COLO829 (cell line): Measurements from ENCODE around the gene ZC3H8.
"Not testable (repeated sequence)": the region's sequence is repeated elsewhere in the genome, so short reads cannot be mapped to it uniquely, and the experiment has no call there.

ENCODE experiments used
- DNase-seq: peaks from one replicate; pipeline ENCODE4 v3.0.0; 2012; ENCODE audit warnings: low spot score

Gene ZC3H8

DNA sequence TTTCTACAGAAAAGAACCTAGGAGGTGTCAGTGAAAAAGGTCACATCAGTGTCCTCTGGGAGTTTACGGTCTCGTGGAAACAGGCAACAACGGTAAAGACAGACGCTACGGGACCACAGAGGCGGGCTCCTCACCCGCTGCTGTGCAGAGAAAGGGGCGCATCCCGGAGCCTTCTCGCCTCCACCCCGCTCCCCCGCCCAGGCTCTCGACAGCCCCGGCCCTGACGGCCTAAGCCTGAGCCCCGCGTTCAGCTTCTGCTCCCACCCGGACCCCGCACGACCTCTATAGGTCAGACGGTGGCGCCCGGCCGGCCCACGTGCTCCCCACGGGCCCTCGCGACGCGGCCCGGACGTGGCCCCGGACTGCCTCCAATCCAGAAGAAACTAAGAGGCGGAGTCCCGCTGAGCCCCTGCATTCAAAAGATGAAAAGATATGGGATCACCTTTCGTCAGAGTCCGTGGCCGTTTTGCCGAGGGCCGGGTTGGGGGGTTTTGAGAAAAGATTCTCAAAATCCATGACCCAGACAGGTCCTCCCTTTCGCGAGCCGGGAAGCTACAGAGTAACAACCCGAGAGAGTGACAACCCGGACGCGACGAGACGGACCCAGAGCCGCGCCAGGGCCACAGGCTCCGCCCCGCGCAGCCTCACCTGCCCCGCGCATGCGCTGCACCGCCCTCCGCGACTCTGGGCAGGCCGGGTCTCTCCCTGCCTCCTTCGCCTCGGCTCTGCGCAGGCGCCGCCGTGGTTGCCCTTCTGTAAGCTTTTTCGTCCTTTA, at the start of gene ZC3H8:
ZC3H8 (minus strand) TSS at position 577 of the 775 bp plus-strand sequence; CDS start at position 516, 61 bp downstream.
- DNase-seq, result peak; percentile 98

DNA sequence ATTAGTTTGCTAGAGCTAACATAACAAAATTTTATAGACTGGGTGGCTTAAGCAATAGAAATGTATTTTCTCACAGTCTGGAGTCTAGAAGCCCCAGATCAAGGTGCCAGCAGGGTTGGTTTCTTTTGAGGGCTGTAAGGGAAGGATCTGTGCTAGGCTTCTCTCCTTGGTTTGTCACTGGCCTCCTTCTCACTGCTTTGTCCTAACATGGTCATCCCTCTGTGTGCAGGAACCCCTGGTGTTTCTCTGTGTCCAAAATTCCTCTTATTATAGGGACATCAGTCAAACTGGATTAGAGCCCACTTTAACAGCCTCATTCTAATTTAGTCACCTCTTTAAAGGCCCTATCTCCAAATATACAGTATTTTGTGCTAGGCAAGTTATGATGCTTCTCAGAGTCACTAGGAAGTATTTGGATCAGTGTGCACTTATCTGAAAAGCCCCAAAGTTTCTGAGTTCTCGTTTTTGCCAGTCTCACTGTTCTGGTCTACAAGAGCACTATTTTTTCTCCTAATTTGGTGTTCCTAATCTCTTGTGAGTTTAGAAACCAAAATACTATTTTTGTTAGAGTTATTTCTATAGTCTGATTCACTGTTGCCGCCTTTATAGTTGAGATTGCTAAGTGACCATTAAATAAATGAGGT, 49.6 kb upstream of the ZC3H8 start:
- DNase-seq, result no peak

DNA sequence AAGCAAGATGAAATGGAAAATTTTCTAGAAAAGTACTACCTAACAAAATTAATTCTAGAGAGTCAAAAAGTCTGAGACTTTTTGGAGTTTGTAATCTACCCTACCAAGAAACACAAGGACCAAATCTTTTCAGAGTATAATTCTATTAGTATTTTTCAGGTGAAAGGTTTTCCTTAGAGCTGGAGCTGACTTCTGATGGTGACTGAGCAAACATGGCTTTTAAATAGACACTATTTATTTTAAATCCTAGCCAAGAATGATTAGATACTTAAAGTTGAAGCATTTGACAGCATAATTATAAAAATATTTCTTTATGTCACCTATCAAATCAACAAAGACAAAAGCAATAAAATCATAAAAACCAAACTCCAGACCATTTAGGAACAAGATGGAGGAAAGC, 47.1 kb upstream of the ZC3H8 start:
- no peak for DNase-seq

DNA sequence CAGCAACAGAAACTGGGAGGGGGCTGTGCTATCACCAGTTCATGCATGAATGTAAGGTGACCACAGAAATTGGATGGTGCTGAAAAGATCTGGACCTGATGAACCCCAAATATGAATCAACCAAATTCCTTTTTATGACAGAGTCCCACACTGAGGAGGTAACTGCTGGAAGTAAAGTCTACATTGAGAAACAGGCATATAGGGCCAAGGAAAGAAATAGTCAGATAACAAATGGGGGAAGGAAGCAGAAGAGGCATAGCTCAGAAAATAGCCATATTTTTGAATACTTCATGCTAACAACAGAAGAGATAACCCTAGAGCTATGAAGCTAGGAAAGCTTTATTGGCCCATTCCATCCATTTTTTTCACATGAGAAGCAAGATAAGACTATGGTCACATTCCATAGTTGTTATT, 46.3 kb upstream of the ZC3H8 start:
- no peak for DNase-seq

DNA sequence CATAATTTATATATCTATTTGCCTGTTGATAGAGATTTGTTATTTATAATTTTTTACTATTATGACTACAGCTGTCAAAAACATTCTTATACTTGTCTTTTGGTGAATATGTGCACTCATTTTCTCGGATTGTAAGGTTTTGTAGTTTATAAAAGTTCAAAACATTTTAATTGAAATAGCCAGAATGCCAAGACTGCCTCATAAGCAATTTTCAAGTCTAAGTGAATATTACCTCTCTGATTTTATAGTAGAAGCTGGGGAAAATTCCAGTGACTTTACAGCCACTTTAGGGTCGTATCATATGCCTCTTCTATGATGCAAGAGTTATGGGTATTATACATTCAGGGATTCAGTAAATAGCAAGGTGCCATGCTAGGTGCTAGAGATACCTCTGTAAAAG, 41.6 kb upstream of the ZC3H8 start:
- DNase-seq, result no peak

DNA sequence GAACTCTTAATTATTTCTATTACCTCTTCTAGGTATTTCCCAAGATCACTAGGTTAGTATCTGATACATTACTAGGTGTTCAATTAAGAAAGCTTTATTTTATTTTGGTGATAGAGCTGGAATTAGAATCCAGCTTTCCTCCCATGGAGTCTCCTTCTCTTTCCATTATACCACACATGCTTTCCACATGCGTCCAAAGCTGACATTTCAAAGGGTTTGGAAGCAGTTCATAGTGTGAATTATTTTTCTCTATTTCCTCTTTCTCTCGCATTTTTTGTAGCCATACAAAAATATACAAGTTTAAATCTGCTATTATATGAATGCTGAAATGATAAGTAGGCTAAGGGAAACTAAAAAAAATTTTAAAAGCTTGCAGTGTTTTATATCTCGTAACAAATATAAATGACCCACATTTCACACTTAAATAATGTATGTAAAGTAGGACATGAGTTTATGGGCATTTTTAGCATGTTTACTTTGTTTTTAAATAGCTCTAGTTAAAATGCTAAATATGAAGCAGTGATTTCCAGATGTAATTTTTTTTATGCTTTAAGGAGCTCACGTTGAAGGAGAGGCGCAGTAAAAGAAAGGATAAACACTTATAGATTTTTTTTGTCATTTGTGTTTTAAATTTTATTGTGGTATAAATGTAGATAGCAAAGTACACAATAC, 40.7 kb upstream of the ZC3H8 start:
- DNase-seq, result no peak

DNA sequence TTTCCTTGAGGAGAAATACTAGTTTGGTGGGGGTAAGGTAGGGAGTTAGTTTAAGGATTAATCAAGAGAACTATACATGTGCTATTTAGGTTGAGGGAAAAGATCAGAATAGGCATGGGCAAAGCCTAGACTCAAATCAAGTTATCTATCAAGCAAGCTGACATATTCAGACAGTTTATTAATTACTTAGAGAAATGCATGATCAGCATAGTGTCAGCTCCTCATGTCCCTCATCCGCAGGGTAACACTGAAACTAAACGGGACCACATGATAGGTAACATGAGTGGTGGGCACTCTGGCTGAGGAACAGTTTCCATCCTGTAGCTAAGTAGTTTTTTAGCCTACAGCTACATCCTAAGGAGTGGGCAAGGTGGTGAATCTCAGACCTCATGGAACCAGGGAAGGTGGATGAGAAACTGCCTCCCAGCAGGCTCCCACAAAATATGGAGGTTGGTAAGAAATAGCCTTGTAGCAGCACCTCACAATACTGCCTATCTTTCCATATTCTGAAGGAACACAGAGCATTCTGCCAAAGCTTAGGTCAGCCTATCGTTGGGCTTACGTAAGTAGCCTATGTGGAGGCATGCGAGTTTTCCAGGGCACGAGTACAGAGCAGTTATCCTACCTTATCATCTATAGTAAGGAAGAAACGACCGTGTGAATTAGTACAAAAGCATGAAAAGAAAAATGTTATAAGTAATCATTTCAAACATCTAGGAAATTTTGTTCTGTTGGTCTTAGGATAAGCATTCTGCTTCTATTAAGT, 39.0 kb upstream of the ZC3H8 start:
- DNase-seq, result no peak

DNA sequence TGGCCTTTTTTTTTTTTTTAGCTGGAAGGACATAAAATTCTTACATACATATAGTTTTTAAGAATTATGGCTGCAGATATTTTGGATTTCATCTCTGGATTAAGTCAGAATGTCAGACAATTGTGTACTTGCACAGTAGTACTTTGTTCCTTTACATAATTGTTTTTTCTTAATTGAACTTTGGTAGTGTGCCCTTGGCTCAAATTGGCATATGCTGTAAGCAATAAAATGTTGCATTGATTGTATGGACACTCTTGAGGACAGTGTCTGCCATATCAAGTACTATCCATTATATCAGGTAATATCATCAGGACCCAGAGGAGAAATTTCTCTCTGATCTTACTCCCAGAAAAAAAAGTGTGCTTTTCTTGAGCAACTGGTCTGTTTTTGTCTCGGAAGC, 35.8 kb upstream of the ZC3H8 start:
- no peak for DNase-seq

DNA sequence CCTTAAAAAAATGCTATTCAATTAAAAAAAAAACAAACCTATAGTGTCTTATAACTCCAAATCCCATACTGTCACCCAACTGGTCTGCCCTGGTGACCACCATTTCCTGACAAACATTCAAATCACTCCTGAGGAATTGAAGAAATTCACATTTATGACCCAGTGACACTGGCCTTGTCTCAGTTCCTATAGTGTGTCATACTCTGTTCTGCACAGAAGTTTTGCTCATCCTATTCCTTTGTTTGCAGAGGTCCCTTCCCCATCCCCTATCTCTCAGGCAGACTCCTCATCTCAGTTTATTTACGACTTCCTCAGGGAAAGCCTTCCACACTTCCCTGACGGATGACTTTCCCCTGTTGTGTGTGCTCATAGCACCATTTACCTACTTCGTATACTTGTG, 35.2 kb upstream of the ZC3H8 start:
- DNase-seq, result no peak

DNA sequence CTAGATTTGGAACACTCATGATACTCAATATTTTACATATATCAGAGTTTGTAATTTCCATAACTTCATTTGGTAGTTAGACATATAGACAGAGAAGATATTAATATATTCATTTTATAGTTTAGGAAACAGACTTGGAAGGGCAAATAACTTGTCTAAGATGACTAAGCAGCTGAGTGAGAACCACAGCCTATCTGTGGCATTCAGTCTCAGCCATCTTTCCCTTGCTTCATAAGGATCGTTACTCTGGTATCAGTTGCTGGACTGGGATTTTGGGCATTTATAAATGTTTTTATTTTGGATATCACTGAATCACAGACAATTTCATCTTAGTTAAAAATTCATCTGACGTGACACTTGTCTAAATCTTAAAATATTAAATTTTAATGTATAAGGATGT, 28.7 kb upstream of the ZC3H8 start:
- DNase-seq, result not testable (repeated sequence)

DNA sequence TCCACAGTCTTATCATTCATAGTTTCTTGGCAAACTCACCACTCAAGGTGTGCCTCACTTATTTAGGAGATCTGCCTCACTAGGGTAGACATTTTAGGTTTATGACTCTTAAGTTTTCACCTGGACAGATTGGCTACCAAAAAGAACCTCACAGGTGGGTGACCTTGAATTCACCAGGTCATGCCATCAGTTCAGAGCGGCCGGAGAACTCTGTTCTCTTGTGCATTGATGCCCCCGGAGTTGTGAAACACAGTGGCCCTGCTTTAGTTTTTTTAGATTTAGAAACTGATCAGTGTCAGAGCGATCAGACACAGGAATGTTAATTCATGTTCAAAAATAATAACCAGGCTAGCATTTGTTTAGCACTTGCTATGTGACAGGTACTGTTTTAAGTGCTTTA, 27.2 kb upstream of the ZC3H8 start:
- DNase-seq, result not testable (repeated sequence)

DNA sequence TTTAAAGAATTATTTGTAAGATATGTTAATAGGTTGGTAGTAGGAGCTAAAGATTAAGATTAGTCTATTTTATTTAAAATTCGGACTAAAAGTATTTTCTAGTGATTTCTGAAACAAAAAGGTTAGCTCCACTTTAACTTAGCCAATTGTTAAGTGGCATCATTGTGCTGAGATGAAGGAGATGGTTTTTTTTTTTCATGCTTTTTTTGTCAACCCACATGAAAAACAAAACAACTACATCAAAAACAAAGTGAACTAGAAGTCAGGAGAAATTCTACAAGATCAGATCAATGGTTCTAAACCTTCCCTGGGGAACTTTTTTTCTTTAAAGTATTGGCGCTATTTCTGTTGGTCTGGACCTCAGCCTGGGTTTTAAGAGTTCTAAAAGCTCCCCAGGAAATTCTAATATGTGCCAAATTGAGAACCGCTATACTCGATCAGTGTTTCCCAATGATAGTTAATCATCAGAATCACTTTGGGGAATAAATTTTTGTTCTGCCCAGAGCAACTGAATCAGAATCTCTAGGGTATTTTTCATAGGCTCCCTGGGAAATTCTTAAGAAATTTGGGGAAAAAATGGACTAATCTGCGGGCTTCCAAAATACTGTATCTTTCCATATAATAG, 22.9 kb upstream of the ZC3H8 start:
- DNase-seq, result no peak

DNA sequence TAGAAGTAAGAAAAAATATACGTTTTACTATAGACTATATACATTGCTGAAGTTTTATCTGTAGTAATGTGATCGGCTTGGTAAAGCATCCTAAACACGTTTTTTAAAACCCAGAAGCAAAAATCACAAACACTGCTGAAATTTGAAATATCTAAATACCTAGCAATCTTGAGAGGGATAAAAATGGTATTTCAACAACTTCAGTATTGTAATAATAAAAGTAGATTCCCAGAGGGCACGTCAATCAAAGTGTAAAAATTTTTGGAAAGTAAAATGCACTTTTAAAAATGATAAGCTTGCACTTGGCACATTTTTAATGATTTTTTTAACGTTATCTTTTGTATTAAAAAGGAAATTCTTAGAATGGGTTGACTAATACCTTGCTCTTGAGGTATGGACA, 22.1 kb upstream of the ZC3H8 start:
- DNase-seq, result no peak

DNA sequence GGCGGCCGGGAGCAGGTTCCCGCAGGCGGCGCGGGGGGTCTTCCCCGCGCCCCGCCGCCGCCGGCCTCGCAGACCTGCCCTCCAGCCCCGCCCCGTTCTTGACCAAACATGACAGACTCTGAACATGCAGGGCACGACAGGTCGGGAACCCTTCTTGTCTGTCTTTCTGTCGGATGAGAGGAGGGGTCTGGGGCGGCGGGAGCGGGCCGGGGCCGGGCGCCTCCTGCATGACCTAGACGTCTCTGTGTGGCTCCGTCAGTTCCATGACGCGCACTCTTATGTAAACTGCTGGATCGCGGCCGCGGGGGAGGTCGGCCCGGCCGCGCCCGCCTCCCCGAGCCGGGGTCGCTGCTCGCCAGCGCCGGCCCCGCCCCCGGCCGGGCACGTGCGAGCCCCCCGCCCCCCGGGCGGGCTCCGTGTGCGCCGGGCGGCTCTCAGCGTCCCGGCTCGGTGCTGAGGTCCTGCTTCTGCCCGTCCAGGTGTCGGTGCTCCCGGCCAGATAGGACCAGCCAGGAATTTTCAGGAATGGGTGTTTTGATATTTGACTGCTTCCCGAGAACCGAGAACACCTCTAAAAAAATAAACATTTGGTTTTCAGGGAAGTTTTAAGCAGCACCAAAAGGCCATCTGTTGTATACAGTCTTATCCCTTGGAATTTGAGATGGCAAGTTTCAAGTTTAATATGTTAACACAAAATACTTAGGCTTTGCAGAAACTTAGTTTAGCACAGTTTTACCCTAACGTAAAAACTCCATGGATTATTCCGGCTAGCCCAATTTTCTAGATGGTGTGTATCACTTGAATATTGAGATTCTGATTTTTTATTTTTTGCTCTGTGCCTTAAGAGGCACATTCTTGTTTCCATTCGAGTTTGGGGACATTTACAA, 21.3 kb upstream of the ZC3H8 start:
- no peak for DNase-seq

DNA sequence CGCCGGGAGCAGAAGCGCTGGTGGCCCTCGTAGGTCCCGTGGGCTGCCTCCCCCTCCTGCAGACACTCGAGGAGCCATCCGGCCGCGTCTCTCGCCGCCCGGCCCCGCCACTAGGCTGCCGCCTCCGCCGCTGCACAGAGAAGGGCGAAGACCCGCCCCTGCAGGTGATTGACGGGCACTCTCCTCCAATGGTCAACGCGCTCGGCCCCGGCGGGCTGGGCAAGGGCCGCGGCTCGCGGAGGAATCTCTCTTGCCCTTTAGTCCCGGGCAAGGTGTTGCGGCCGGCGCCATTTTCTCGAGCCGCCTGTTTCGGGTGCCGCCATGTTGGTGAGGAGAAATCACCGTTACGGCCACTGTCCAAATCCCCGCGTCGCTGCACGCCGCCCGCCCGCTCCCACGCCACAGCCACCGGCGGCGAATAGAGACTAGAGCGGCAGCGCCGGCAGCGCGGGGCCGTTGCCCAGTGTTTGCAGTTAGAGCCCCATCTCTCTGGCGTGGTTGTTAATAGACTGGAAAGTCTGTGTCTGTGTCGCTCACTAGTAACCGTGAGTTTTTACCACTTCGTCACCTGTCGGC, 20.6 kb upstream of the ZC3H8 start, which contains the start of gene ZC3H6:
ZC3H6 (plus strand) TSS at position 287 of the 576 bp plus-strand sequence. CDS start 398 bp downstream, outside the sequence.
- DNase-seq, result peak; percentile 91

DNA sequence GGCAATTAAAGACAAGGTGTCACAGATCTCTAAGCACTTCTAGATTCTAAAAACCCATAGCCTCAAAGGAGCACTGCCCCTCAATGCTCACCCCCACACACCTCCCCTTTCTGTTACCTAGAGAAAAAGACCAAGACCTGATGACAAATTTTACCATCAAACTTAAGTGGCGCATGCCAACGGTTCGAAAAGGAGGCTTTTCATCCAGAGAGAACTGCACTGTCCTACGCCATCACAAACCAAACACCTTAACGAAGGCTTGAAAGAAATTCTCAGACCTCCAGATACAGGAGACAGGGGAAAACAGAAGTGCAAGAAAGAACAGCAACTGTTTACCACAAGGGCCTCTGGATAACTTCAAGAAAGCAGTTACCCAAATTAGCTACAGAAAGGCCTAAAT, 18.5 kb upstream of the ZC3H8 start:
- DNase-seq, result no peak

DNA sequence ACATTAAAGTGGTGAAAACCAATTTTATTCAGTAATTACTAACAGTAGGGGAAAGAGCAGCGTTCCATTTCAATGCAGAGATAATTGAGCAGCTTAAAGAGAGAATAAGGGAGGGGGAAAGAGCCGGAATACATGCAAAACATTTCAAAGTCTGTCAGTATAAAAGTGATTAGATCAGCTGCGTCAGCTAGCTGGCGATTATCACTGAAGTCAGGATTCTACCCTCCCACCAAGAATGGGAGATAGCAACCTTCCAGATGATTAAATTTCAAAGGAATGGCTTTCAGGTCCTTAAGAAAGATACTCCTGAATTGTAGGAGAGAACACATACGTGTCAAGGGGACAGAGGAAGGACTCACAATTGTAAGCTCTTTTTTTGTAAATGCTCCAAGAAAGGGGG, 17.8 kb upstream of the ZC3H8 start:
- DNase-seq, result no peak

DNA sequence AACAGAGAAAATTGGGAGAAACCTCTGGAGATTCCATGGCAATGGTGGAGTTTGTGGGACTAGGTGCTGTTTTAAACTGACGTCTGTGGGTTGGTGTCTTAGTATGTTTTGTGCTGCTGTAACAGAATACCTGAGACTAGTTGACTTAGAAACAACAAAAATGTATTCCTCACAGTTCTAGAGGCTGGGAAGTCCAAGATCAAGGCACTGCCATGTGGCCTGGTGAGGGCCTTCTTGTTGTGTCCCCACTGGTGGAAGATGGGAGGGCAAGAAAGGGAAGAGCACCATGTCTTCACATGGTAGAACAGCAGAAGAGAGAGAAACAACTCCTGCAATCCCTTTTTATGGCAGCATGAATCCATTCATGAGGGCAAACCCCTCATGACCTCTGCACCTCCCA, 13.7 kb upstream of the ZC3H8 start:
- DNase-seq, result no peak

DNA sequence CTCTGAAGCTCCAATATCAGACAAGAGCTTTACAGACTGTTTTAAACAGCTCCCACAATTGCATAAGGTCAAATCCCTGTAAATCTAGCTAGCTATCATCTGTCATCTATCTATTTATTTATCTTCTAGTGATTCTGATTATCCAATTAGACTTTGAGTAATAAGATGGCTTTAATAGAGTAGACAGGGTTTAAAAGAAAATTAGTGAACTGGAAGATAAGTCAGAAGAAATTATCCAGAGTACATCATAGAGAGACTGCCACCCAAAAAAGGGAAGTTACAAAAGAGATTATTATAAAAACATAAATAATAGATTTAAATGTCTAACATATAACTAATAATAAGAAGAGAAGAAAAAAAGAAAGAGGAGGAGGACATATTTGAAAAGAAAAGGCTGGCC, 8.0 kb upstream of the ZC3H8 start:
- DNase-seq, result no peak

DNA sequence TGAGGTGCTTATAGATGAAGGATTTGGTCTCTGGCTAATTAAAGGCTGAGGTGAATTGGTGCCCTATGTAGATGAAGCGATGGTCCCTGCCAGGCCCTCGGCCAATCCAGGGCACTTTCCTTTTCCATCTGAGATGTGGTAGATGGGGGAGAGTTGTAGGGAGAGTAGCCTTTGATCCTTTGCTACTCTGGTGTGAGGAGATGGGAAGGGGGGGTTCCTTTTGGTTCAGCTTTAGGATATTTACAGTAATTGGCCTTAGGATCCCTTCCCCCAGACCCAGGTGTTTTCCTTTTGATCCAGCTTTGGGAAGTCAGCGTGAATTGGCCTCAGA, 5.4 kb upstream of the ZC3H8 start:
- no peak for DNase-seq
